Measurements from ENCODE around the gene RNF157.
"Not testable (repeated sequence)": the region's sequence is repeated elsewhere in the genome, so short reads cannot be mapped to it uniquely, and the experiment has no call there.

Gene RNF157

DNA sequence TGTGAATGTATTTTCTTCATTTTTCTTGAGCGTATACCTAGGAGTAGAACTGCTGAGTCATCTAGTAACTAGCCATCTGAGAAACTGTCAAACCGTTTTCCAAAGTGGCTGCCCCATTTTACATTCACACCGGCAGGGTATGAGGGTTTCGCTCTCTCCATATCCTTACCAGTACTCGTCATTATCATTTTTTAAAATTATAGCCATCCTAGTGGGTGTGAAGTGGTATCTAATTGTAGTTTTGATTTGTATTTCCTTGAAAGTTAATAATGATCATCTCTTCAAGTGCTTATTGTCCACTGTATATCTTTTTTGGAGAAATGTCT, 6.0 kb downstream of the RNF157 start:
- DNase-seq (ENCODE audit: low read depth): no peak

DNA sequence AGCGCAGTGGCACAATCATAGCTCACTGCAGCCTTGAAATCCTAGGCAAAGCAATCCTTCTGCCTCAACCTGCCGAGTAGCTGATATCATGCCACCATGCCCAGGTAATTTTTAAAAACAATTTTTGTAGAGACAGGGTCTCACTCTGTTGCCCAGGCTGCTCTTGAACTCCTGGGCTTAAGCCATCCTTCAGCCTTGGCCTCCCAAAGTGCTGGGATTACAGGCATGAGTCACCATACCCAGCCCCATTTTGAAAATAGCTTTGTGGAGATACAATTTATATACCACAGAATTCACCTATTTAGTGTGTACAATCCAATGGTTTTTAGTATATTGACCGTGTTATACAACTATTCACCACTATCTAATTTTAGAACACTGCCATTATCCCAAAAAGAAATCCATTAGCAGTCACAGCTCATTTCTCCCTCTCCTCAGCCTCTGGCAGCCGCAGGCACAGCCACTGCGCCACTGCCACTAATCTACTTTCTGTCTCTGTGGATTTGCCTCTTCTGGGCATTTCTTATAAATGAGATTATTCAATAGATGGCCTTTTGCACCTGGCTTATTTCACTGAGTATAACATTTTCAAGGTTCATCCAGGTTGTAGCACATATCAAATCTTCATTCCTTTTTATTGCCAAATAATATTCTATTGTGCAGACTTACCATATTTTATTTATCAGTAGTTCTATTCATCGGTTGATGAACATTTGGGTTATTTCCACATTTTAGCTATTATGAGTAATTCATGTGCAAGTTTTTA, 6.5 kb downstream of the RNF157 start:
- DNase-seq (ENCODE audit: low read depth): no peak

DNA sequence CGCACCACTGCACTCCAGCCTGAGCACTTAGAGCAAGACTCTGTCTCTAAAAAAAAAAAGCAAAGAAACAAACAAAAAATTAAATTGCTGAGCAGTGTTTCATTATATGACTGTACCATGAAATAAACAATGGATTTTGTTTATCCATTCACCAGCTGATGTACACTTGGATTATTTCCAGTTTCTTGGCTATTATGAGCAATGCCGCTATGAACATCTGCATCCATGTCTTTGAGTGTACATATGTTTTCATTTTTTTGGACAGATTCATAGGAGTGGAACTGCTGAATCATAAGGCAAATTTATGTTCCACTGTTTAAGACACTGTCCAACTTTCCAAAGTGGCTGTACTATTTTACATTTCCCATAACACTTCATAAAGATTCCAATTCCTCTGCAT, 8.0 kb downstream of the RNF157 start:
- no peak for DNase-seq (ENCODE audit: low read depth)

DNA sequence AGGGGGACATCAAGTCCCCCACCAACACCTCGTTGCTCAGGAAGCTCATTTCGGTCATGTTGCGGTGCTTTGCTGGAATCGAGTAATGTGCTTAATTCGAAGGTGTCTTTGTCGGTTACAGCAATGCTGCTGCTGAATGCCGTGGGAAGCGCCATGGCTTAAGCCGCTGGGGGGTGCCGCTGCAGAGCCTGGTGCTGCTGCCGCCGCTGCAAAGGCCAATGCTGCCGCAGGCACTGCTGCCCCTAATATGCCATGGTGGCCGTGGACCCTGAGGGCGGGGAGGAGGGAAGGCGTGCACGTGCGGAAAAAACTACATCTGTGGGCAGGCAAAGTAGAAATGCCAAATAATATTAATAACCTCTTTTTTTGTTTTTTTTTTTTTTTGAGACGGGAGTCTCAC, 13.5 kb downstream of the RNF157 start:
- not testable (repeated sequence) for DNase-seq (ENCODE audit: low read depth)

DNA sequence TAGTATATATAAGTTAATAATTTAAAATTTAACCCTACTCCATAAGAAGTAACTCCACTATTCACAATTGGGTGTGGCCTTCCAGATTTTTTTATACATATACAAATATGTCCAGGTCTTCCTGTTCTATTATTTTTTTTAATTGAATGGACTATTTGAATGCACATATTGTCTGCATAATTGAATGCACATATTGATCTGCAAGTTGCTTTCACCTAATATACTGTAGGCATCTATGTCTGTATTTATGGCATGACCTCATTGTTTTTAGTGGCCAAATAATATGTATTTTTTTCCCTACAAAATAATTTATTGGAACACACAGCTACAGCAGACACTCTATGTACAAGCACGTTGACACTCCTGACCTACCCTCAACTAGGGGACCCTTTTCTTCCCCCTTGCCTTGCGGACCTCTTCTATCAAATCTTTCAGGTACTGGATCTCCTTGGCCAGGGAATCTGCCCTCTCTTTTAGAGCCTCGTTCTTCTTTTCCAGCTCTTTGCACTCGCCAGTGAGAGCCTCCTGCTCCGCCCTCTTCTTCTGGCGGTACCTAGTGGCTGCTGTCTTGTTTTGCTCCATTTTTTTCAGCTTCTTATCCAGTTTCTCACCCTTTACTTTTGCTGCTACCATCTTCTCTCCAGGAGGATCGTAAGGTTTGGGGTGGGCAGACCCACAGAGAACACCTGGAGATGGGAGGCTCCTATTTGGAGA, 14.8 kb downstream of the RNF157 start:
- DNase-seq (ENCODE audit: low read depth): not testable (repeated sequence)

DNA sequence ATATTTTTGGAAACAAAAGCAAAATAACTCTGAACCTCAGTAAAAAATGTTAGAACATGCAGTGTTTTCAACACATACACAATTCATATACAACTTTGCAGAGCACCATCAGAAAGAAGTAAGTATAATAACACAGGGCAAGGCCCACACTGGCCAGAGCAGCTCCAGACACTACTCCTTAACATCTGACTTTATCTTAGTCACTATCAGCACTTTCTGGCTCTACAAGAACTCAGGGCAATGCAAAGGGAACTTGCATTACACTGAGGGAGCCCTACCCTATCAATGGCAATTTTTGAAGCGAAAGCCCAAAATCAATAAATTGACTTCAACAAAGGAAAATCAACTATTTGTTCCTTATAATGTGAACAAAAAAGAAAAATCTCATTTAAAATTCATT, 16.5 kb downstream of the RNF157 start:
- DNase-seq (ENCODE audit: low read depth): no peak

DNA sequence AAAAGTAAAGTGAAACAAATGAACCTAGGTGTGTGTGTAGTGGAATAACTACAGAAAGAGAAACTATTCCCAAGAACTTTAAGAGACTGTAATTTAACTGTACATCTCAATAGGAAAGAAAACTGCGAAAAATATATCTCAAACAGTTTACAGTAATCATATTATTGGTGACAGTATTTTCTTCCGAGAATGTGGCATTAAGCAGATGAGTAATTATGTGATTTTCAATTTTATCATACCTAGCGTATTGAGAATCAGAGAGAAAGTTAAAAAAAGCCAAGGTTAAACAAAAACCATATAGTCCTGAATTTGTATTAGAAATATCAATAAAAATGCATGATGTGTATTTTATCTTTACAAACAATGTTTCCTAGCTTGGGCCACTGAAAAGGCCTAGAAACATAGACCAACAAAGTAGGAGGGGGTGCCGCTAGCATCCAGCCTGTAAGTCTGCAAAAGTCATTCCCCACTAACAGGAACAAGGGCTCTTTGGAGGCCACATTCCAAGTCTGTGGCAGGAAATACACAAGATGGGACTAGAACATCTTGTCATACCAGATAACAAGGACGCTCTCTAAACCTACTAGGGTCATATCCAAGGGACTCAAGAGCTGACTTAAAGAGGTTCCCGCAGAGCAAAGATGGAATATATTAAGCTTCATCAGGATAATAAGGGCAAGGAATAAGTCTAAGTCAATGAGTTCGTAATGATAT, 20.5 kb downstream of the RNF157 start:
- no peak for DNase-seq (ENCODE audit: low read depth)

DNA sequence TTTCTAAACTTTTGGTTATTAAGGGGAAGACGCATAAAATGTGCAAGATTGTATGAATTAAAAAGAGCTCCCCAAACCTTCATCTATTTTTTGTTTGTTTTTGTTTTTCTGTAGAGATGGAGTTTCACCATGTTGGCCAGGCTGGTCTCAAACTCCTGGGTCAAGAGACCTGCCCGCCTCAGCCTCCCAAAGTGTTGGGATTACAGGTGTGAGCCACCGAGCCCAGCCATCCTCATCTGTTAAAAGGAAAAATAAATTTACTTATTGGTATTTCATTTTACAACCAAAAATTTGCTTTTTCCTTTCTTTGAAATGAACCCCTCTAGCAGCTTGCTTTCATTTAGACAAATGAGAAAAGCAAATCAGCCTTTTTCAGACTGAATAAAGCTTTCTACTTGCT, 23.2 kb downstream of the RNF157 start:
- DNase-seq (ENCODE audit: low read depth): no peak

DNA sequence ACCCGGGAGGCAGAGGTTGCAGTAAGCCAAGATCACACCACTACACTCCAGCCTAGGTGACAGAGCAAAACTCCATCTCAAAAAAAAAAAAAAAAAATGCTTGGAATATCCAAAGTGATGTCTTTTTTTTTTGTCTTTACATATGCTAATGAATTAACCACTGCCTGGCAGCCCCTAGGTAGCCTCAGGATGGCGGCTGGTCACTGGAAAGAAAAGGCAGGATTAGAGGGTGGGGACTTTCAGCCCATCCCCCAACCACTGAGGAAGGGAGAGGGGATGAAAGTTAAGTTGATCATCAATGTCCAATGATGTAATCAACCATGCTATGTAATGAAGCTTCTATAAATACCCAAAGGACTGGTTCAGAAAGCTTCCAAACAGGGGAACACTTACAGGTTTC, 26.8 kb downstream of the RNF157 start:
- no peak for DNase-seq (ENCODE audit: low read depth)

DNA sequence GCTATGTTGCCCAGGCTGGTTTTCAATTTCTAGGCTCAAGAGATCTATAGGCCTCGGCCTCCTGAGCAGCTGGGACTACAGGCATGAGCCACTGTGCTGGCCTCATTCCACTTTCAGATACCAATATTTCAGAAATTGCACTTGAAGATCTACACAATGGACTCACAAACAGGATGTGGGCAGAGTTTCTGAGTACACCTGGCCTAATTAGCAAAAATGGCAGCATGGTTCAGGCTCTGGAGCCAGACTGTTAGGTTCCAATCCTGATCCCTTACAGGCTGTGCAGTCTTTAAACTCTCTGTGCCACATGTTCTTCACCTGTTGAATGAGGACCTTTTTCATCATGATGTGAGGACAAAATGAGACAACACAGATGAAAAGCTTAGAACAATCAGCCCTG, 32.2 kb downstream of the RNF157 start:
- DNase-seq (ENCODE audit: low read depth): no peak

DNA sequence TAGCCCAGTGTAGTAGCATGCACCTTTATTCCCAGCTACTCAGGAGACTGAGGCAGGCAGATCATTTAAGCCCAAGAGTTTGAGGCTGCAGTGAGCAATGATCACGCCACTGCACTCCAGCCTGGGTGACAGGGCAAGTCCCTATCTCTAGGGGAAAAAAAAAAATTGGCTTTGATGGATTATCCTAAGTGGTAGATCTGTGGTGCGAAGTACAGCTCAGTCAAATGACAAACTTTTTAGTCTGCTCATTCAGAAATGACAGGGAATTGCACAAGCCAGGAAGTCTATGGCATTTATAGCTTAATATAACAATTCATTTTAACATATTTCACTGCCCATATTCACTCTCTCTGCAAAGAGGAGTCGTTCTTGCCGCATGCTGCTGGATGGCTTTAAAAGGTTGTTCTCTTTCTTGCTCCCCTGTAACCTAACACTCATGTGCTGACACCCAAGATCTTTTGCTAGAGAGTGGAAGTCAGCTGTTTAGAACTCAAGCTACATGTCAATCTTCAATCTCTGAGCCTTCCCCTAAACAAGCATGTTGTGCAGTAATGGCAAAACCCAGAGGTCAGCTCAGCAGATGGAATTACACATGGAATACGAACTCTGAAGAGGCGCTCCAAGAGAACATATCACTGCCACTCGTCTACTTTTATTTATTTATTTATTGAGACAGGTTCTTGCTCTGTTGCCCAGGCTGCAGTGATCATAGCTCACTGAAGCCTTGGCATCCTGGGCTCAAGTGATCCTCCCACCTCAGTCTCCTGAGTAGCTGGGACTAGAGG, 32.8 kb downstream of the RNF157 start:
- DNase-seq (ENCODE audit: low read depth): no peak

DNA sequence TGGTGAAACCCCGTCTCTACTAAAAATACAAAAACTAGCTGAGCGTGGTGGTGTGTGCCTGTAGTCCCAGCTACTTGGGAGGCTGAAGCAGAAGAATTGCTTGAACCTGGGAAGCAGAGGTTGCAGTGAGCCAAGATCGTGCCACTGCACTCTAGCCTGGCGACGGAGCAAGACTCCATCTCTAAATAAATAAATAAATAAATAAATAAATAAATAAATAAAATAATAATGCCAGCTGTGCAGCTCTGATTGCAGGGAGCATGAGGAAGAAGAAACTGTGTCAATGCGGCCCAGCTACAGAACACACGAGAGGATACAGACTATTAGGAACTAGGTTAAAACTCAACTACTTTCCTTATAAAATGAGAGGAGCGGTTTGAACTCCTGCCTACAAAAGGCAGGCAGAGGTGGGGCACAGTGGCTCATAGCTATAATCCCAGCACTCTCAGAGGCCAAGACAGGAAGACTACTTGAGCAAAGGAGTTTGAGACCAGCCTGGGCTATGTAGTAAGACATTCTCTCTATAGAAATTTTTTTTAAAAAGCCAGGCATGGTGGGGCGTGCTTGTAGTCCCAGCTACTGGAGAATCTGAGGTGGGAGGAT, 34.6 kb downstream of the RNF157 start:
- not testable (repeated sequence) for DNase-seq (ENCODE audit: low read depth)

DNA sequence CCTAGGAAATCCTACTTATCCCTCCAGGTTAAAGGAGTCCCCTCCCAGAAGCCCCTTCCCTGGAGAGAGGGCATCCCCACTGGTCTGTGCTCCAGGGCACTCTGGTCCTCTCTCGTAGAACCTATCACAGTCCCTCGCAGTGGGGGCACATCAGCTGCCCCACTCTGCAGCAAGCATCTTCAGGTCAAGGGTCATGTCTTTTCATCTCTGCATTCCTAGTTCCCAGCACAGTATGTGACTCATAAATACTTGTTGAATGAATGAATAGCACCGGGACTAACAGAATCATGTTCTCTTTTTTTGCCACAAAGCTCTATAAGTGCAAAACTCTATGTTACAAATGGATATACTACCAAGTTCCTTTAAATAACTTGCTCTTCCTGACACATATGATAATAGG, 36.0 kb downstream of the RNF157 start:
- no peak for DNase-seq (ENCODE audit: low read depth)

DNA sequence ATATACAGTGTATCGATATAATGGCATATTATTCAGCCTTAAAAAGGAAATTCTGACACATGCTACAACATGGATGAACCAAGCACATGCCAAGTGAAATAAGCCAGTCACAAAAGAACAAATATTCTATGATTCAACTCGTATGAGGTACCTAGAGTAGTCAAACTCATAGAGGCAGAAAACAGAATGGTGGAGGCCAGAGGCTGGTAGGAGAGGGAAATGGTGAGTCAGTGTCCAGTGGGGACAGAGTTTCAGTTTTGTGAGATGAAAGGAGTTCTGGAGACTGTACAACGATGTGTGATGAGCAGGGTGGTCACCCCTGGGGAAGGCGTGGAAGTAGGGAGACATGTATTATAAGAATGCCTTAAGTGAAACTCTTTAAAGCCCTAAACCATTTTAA, 39.9 kb downstream of the RNF157 start:
- no peak for DNase-seq (ENCODE audit: low read depth)

DNA sequence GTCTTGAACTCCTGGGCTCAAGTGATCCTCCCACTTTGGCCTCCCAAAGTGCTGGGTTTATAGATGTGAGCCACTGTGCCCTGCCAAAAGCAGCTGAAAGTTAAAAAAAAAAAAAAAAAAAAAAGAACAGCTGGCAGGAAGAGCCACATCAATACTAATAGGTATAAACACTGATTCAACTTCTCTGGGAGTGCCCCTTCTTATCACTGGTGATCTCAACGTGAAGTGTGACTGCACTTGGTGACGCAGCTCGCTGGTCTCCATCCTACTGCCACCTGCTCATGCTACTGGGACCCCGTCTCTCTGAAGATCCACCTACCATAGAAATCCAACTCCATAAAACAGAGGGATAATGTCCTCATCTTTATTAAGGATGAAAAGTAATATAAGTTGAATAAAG, 40.8 kb downstream of the RNF157 start:
- DNase-seq (ENCODE audit: low read depth): no peak

DNA sequence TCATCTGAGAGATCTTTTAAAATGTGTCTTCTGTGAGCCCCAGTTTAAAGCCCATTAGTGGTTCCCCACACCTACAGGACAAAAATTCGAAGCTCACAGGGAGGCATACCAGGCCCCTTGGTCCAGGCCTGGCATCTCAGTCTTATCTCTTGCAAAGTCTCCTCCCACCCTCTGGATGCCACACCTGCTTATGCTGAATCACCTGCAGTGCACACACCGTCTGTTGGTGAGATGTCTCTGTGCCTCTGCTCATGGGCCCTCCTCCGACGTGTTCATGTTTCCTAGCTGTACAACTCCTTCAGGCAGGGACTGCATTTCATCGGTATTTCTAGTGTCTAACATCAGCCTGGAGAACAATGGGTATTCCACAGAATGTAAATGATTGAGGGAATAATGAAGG, 41.6 kb downstream of the RNF157 start:
- no peak for DNase-seq (ENCODE audit: low read depth)

DNA sequence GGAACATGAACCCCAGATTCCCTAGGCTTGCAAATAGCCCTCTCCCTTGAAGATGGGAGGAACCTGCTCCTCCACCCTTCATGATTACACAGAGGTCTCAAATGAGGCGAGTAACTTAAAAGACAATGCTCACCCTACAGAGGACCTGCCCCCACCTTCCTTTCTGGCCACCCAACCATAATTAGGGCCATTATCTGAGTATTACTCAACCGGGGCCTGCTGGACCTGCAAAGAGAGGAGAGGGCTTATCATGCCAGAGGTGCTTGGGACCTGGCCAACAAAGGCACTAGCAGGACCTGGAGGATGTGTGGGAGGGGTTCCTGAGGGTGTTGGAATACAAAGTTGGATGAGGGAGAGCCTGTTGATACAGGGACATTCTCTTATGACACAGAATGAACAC, 42.4 kb downstream of the RNF157 start:
- DNase-seq (ENCODE audit: low read depth): no peak

DNA sequence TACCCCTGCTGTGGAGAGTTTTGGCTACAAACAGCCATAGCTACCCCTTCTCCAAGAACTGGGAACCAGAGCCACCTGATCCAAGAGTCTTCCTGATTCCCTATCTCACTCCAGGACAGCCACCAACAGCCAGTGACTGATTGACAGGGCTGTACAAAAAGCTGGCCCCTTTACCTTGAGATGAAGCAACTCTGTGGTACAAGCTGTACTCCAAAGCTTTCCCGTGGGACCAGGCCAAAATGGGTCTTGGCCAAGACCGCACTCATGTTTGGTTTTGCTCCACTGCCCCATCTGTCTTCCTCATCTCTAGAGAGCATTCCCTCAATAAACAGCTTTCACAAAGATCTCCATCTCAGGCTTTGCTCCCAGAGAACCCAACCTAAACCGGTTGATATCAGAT, 43.6 kb downstream of the RNF157 start:
- no peak for DNase-seq (ENCODE audit: low read depth)

DNA sequence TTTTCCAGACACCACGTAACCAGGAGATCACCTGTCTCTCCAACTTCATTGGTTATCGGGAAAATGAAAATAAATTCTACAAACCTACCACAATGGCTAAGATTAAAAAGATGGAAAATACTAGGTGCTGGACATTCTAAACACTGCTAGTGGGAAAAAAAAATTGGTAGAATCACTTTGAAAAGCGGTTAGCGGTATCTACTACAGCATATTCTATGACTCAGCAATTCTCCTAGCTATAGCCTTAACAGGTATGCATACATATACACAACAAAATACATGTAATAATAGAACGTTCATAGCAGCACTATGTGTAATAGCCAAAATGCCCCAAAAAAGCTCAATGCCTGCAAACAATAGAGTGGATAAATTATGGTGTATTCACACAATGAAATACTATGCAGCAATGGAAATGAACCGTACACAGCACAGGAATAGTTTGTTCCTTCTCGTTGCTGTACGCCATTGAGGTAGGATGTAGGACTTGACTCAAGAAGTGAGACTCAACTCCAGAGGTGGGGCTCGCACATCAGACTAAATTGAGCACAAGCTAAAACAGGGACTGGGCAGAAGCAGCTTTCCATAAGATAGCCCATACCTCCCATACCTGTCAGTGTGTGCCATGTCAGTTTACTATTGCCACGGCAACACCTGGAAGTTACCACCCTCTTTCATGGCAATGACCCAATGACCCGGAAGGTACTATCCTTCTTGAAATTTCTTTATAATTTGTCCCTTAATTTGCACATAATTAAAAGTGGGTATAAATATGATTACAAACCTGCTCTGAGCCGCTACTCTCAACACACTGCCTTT, 44.8 kb downstream of the RNF157 start:
- DNase-seq (ENCODE audit: low read depth): no peak

DNA sequence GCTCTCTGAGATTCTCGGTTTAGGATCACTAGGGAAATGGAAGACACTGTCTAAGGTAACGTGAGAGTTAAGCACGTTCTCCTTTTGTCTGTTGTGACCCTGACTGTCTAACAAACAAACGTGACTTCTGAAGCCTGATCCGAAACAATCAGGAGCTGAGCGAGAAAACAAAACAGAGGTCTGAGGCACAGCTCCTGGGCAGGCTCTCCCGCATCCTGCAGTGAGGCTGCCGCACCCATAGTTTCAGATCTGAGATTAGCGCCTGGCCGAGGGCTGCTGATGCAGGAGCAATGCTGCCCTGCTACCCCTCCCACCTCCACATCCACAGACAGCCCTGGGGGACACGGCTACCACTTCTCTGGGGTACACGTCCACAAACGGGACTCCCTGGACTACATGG, 46.7 kb downstream of the RNF157 start:
- no peak for DNase-seq (ENCODE audit: low read depth)

DNA sequence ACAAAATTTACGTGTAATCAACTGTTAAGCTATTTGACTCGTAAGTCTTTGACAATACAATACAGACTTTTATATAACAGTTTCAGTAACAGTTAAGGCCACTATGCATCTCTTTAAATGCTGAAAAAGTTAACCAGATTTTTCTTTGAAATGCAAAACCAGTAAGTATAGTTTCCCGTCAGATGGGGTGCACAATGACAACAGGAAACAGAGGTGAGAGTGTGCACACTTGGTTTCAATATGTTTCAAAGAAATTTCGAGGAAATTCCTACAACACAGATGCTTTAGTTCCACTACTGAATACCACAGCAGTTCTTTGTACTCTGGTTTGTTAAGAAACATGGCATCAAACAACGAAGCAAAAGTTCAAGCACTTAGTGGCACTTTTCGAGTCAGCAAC, 48.4 kb downstream of the RNF157 start:
- DNase-seq (ENCODE audit: low read depth): no peak
